ENCODE measurements around the gene EXOSC1. TPM values are rescaled to one million over a fixed set of nuclear protein-coding genes. Genes with fewer than 3 reads are reported as not detected.
"Not testable (repeated sequence)": the region's sequence is repeated elsewhere in the genome, so short reads cannot be mapped to it uniquely, and the experiment has no call there.

Gene EXOSC1
- total and polyA plus RNA-seq, 8 donors = 27.2 to 43.1 (median 38.5) TPM

DNA sequence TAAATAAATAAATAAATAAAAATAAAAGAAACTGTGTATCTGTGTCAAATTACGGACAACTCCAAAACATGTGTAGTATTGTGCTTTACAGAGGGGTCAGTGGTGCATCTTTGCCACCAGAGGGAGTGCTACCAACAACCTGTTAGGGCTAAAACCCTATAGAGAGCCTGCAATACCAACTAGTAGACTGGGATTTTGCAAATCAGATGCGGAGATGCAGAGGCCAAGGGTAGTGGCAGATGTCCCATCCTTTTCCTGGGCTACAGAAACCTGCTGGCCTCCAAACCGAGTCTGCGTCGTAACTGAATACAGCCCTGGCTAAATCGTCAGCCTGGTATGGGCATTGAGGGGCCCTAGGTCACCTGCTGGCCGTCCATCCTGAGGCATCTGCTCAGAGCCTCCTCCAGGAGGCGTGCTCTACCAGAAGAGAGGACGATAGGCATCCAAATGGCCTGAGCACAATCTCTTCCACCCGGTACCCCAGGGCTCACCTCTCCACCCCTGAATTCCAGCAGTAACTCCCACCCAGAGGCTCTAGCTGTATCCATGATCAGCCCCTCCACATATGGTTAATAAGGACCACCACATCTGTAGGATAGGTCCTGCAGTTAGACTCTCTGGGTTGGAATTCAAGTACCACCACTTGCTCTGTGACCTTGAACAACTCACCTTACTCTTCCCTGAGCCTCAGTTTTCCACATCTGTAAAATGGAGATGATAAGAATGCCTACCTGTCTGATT lies 38.4 kb downstream of the EXOSC1 start:
- intact Hi-C loops (cut with DNase I) = no loop called here
- TF ChIP-seq CTCF (IDR thresholded peaks at IDR 0.05) = peak; percentile 84 to 87
- Histone ChIP-seq H3K4me1 (peaks cover 0 to 55% of the 10 kb centered on the region in 2 donors), H3K9me3 (no peaks in the 10 kb centered on the region), H3K36me3 (no peaks in the 10 kb centered on the region), H3K27ac (peak overlapping the region; percentile 6 to 94), H3K27me3 (no peaks in the 10 kb centered on the region), H3K4me3 (no peak overlapping the region)
- DNase-seq (peak in 3 of 4 donors; percentile 53 to 80 (median 74)), ATAC-seq (peak; percentile 95)

DNA sequence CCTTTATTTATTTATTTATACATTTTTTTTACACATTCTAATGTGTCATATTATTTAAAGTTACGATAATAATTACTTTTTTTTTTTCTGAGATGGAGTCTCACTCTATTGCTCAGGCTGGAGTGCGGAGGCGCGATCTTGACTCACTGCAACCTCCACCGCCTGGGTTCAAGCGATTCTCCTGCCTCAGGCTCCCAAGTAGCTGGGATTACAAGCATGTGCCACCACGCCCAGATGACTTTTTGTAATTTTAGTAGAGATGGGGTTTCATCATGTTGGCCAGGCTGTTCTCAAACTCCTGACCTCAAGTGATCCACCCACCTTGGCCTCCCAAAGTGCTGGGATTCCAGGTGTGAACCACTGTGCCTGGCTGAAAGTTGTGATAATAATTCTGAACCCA lies 39.3 kb downstream of the EXOSC1 start:
- H3K27ac ChIP-seq = peak overlapping the region; percentile 13 to 94
- H3K27me3 ChIP-seq; ATAC-seq; DNase-seq; H3K4me3 ChIP-seq; H3K9me3 ChIP-seq; H3K36me3 ChIP-seq; intact Hi-C loops (cut with DNase I): not testable (repeated sequence)
- H3K4me1 ChIP-seq = peaks cover 0 to 59% of the 10 kb centered on the region in 2 donors

GRCh38 chr10:97406064-97406463 lies 39.7 kb downstream of the EXOSC1 start:
- Histone ChIP-seq H3K9me3 (no peaks in the 10 kb centered on the region), H3K27ac (peak overlapping the region; percentile 13 to 94), H3K4me1 (peaks cover 0 to 60% of the 10 kb centered on the region in 2 donors), H3K36me3 (no peaks in the 10 kb centered on the region), H3K27me3 (no peaks in the 10 kb centered on the region), H3K4me3 (no peak overlapping the region)
- TF ChIP-seq CTCF (IDR thresholded peaks at IDR 0.05) = no peak
- peak; percentile 4 for ATAC-seq
- intact Hi-C loops (cut with DNase I) = no loop called here
- DNase-seq = no peak

- TF ChIP-seq CTCF (IDR thresholded peaks at IDR 0.05) = no peak
- no peak for ATAC-seq
- Histone ChIP-seq H3K36me3 (peaks cover 0 to 2% of the 10 kb centered on the region in 2 donors), H3K4me3 (no peak overlapping the region), H3K9me3 (no peaks in the 10 kb centered on the region), H3K27ac (no peak overlapping the region), H3K4me1 (peaks cover 3 to 66% of the 10 kb centered on the region in 2 donors), H3K27me3 (no peaks in the 10 kb centered on the region)
- intact Hi-C loops (cut with DNase I) = no loop called here
- no peak for DNase-seq
These were observed 41.8 kb downstream of the EXOSC1 start for GRCh38 chr10:97404044-97404443.

- no peak for ATAC-seq
- Histone ChIP-seq H3K4me3 (peak overlapping the region; percentile 72 to 86), H3K36me3 (peaks cover 0 to 23% of the 10 kb centered on the region in 2 donors), H3K9me3 (no peaks in the 10 kb centered on the region), H3K27ac (peak overlapping the region; percentile 78 to 91), H3K4me1 (peaks cover 3 to 45% of the 10 kb centered on the region in 2 donors), H3K27me3 (no peaks in the 10 kb centered on the region)
- DNase-seq = no peak
- intact Hi-C loops (cut with DNase I) = no loop called here
- TF ChIP-seq CTCF (IDR thresholded peaks at IDR 0.05) = no peak
These were observed 44.3 kb downstream of the EXOSC1 start for GRCh38 chr10:97401455-97401919.

Data from left lung (tissue), 10 donors.